HEK293 (cell line): ENCODE measurements around the gene MUC5B.

Experiments used
- CTCF ChIA-PET: fragments of 350-600 bp; formaldehyde crosslinking; extraction: SDS; loops from one replicate; lab custom pipeline; 2021; ENCODE audit warnings: antibody characterized with exemption; lab: Yijun Ruan, JAX
- POLR2A ChIA-PET: fragments of 300-600 bp; formaldehyde crosslinking; extraction: SDS; loops from one replicate; lab custom pipeline; 2020; ENCODE audit warnings: antibody characterized with exemption, inconsistent platforms; lab: Yijun Ruan, JAX
- H3K27ac ChIP-seq: fragments of 200-500 bp; sonication (Bioruptor generic); 2 replicates; pipeline ENCODE4 v1.5.1; 2014; ENCODE audit warnings: low read depth, low read length, control low read depth, inconsistent platforms; ENCODE audit errors: extremely low read depth
- H3K36me3 ChIP-seq, 2 experiments: fragments of 200-500 bp in 1 of 2; sonication (Bioruptor generic) in 1 of 2; 1 replicate in 1 of 2; 2 replicates in 1 of 2; pipeline ENCODE4 v1.5.1; 2014 to 2017; ENCODE audit warnings: inconsistent platforms in 2 of 2, low read length in 2 of 2; ENCODE audit not compliant: control insufficient read depth in 2 of 2, insufficient read depth in 1 of 2
- H3K4me1 ChIP-seq: fragments of 200-500 bp; sonication (Bioruptor generic); 2 replicates; pipeline ENCODE4 v1.5.1; 2014; ENCODE audit warnings: mild to moderate bottlenecking, low read length, inconsistent platforms; ENCODE audit not compliant: control insufficient read depth, insufficient read depth
- H3K4me3 ChIP-seq: 2 replicates; pipeline ENCODE4 v1.5.1; 2011; ENCODE audit warnings: low read depth, mild to moderate bottlenecking, control low read depth, low read length, moderate library complexity
- H3K9me3 ChIP-seq: fragments of 200-500 bp; sonication (Bioruptor generic); 2 replicates; pipeline ENCODE4 v1.5.1; 2014; ENCODE audit warnings: low read depth, low read length, inconsistent platforms; ENCODE audit not compliant: control insufficient read depth, insufficient read depth
- FEZF1 ChIP-seq: fragments of 450-650 bp; formaldehyde crosslinking; IDR thresholded peaks from 2 replicates; pipeline ENCODE4 v1.5.1; 2016; ENCODE audit warnings: missing biosample characterization, missing genetic modification characterization
- KLF8 ChIP-seq: fragments of 450-650 bp; formaldehyde crosslinking; IDR thresholded peaks from 2 replicates; pipeline ENCODE4 v1.5.1; 2016; ENCODE audit warnings: missing biosample characterization, missing genetic modification characterization
- YY2 ChIP-seq: fragments of 450-650 bp; formaldehyde crosslinking; IDR thresholded peaks from 2 replicates; pipeline ENCODE4 v1.5.1; 2016; ENCODE audit warnings: missing biosample characterization, missing genetic modification characterization
- ZBTB20 ChIP-seq: fragments of 450-650 bp; formaldehyde crosslinking; IDR thresholded peaks from 2 replicates; pipeline ENCODE4 v1.5.1; 2016; ENCODE audit warnings: missing biosample characterization, missing genetic modification characterization
- ZBTB21 ChIP-seq: fragments of 450-650 bp; formaldehyde crosslinking; IDR thresholded peaks from 2 replicates; pipeline ENCODE4 v1.5.1; 2017; ENCODE audit warnings: missing biosample characterization, missing genetic modification characterization
- ZBTB8A ChIP-seq: fragments of 450-650 bp; formaldehyde crosslinking; IDR thresholded peaks from 2 replicates; pipeline ENCODE4 v1.5.1; 2016; ENCODE audit warnings: missing biosample characterization, missing genetic modification characterization
- ZNF157 ChIP-seq: fragments of 450-650 bp; formaldehyde crosslinking; IDR thresholded peaks from 2 replicates; pipeline ENCODE4 v1.5.1; 2016; ENCODE audit warnings: missing biosample characterization, missing genetic modification characterization
- ZNF16 ChIP-seq: fragments of 450-650 bp; formaldehyde crosslinking; IDR thresholded peaks from 2 replicates; pipeline ENCODE4 v1.5.1; 2016; ENCODE audit warnings: low read depth, missing biosample characterization, missing genetic modification characterization
- ZNF350 ChIP-seq: fragments of 450-650 bp; formaldehyde crosslinking; IDR thresholded peaks from 2 replicates; pipeline ENCODE4 v1.5.0; 2017; ENCODE audit warnings: missing biosample characterization, mild to moderate bottlenecking, missing genetic modification characterization
- TF ChIP-seq, protein P1 (sequence below): fragments of 450-650 bp; formaldehyde crosslinking; IDR thresholded peaks from 2 replicates; pipeline ENCODE4 v1.5.1; 2016; ENCODE audit warnings: missing biosample characterization, missing genetic modification characterization
- TF ChIP-seq, protein P2 (sequence below): fragments of 450-650 bp; formaldehyde crosslinking; IDR thresholded peaks from 2 replicates; pipeline ENCODE4 v1.5.1; 2016; ENCODE audit warnings: missing biosample characterization, missing genetic modification characterization
- TF ChIP-seq, protein P3 (sequence below): fragments of 450-650 bp; formaldehyde crosslinking; IDR thresholded peaks from 2 replicates; pipeline ENCODE4 v1.5.1; 2017; ENCODE audit warnings: missing biosample characterization, mild to moderate bottlenecking, missing genetic modification characterization, moderate library complexity

Gene MUC5B

DNA sequence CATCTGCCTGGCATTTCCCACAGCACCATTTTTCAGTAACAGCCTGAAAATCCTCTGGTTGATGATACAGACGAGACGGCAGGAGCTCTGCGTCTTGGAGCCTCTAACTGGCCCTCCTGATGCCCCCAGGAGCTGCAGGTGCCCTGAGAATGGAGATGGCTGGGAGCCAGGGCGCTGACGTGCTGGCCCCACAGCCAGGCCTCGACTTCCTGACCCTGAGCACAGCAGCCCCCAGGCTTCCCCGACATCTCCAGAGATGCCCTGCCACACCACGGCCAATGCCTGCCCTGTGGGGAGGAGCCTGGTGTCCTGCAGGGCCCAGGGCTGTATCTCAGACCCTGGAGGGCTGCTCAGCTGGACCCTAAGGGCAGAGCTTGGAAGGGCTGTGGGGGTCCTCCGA, 65.1 kb downstream of the MUC5B start:
- TF ChIP-seq YY2 (tag by site-specific recombination): no peak
- no peak for TF ChIP-seq FEZF1
- TF ChIP-seq ZNF157 (tag by site-specific recombination): no peak
- TF ChIP-seq ZNF16 (tag by site-specific recombination): no peak
- peaks cover 0 to 81% of the 10 kb centered on the region in 2 experiments; a peak in 1 of 3 replicates for H3K36me3 ChIP-seq
- H3K4me3 ChIP-seq: no peak overlapping the region
- H3K4me1 ChIP-seq: no peaks in the 10 kb centered on the region
- ChIA-PET CTCF (no interaction called here), POLR2A (no interaction called here)
- no peaks in the 10 kb centered on the region for H3K9me3 ChIP-seq
- no peak overlapping the region for H3K27ac ChIP-seq

DNA sequence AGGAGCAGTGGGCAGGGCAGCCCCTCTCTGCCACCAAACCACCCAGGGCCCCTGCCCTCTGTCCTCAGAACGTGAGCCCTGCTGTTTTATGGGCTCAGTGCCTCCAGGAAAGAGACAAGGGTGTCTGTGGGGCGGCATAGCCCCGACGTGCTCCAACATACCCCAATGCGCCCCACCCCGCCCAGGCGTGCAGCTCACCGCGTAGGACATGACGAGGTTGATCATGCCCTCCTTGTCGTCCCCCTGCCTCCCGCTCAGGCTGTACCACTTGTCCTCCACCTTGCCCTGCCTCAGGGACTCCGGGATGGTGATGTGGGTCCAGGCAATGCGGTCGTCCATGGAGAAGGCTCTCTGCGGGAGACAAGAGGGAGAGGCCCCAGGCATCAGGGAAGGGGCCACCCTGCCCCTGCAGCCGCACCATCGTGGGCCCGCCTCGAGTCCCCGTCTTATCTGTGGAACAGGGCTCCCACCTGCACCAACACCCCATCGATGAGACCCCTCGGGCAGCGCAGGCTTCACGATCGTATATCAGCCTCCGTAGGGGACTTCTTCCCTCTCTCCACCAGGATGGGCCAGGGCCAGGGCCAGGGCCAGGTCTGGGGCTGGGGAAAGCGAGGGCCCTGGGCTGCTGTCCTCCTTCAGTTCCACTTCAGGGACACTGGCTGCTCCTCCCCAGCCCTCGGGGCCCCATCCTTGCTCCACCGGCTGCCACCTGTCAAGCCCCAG, 65.7 kb downstream of the MUC5B start:
- no peaks in the 10 kb centered on the region for H3K4me1 ChIP-seq
- CTCF ChIA-PET: interaction anchor here (0.7 kb wide), 1 partner anchor 13 kb away, joined by 5 read pairs; no protein-coding TSS in a partner anchor
- peaks cover 0 to 82% of the 10 kb centered on the region in 2 experiments; a peak in 1 of 3 replicates for H3K36me3 ChIP-seq
- no peak overlapping the region for H3K27ac ChIP-seq
- no peak overlapping the region for H3K4me3 ChIP-seq
- H3K9me3 ChIP-seq: no peaks in the 10 kb centered on the region
- TF ChIP-seq, protein P1, sequence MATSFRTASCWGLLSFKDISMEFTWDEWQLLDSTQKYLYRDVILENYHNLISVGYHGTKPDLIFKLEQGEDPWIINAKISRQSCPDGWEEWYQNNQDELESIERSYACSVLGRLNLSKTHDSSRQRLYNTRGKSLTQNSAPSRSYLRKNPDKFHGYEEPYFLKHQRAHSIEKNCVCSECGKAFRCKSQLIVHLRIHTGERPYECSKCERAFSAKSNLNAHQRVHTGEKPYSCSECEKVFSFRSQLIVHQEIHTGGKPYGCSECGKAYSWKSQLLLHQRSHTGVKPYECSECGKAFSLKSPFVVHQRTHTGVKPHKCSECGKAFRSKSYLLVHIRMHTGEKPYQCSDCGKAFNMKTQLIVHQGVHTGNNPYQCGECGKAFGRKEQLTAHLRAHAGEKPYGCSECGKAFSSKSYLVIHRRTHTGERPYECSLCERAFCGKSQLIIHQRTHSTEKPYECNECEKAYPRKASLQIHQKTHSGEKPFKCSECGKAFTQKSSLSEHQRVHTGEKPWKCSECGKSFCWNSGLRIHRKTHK: no peak
- TF ChIP-seq ZBTB8A (tag by site-specific recombination) (no peak), KLF8 (tag by site-specific recombination) (no peak), ZBTB21 (tag by site-specific recombination) (no peak)
- TF ChIP-seq, protein P2, sequence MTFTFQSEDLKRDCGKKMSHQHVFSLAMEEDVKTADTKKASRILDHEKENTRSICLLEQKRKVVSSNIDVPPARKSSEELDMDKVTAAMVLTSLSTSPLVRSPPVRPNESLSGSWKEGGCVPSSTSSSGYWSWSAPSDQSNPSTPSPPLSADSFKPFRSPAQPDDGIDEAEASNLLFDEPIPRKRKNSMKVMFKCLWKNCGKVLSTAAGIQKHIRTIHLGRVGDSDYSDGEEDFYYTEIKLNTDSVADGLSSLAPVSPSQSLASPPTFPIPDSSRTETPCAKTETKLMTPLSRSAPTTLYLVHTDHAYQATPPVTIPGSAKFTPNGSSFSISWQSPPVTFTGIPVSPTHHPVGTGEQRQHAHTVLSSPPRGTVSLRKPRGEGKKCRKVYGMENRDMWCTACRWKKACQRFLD (tag by site-specific recombination): no peak
- TF ChIP-seq, all 188 proteins: peak for 0
- POLR2A ChIA-PET: no interaction called here

DNA sequence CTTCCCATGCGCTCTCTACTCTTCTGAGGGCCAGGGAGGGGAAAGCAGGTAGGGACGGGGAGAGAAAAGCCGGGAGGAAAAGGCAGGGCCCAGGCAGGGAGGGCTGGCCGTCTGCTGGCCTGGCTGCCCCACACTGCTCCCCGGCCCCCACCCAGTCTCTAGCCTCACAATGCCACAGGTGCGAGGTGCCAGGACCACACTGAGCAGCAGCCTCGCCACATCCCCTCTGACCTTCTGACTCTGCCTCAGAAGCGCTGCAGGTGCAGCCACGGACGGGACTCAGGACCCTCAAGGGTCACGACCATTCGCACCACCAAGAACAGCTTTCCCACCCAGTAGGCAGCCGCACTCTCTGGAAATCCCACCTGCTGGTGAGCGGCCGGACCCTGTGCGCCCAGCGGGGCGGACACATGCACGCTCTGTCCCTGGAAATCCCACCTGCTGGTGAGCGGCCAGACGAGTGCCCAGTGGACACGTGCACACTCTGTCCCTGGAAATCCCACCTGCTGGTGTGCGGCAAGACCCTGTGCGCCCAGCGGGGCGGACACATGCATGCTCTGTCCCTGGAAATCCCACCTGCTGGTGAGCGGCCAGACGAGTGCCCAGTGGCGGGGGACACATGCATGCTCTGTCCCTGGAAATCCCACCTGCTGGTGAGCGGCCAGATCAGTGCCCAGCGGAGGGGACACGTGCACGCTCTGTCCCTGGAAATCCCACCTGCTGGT, 66.5 kb downstream of the MUC5B start:
- ChIA-PET POLR2A (interaction anchor here (1.2 kb wide), 1 partner anchor 20 kb away, joined by 3 read pairs; the partner anchor contains the start of gene TOLLIP), CTCF (interaction anchor here (0.7 kb wide), 1 partner anchor 13 kb away, joined by 5 read pairs; no protein-coding TSS in a partner anchor)
- Histone ChIP-seq H3K36me3 (peaks cover 0 to 82% of the 10 kb centered on the region in 2 experiments; a peak in 1 of 3 replicates), H3K4me1 (no peaks in the 10 kb centered on the region), H3K4me3 (no peak overlapping the region), H3K27ac (no peak overlapping the region), H3K9me3 (no peaks in the 10 kb centered on the region)
- TF ChIP-seq, protein P3, sequence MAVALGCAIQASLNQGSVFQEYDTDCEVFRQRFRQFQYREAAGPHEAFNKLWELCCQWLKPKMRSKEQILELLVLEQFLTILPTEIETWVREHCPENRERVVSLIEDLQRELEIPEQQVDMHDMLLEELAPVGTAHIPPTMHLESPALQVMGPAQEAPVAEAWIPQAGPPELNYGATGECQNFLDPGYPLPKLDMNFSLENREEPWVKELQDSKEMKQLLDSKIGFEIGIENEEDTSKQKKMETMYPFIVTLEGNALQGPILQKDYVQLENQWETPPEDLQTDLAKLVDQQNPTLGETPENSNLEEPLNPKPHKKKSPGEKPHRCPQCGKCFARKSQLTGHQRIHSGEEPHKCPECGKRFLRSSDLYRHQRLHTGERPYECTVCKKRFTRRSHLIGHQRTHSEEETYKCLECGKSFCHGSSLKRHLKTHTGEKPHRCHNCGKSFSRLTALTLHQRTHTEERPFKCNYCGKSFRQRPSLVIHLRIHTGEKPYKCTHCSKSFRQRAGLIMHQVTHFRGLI: no peak
- no peak for TF ChIP-seq ZBTB20 (tag by site-specific recombination)
- TF ChIP-seq ZNF350: no peak
